Natural killer cell (primary cell): ENCODE results near the gene BMERB1. TPM values are rescaled to one million over a fixed set of nuclear protein-coding genes. Genes with fewer than 3 reads are reported as not detected.

Experiments used
- ATAC-seq, 3 donors: fragments of 150-1000 bp in 2 of 3; fragments of 200-7000 bp in 1 of 3; cut with Tn5 transposase; 1 replicate in 1 of 3; 2 replicates in 2 of 3; pipeline ENCODE4 v1.10.0; 2021; ENCODE audit warnings: mild to moderate bottlenecking in 2 of 3, moderate library complexity in 2 of 3
- DNase-seq, 2 donors: peaks; one replicate each; pipeline versions ENCODE4 v3.0.0 to v3.0.0-alpha.2; 2013 to 2021; ENCODE audit warnings: mixed read lengths in 1 of 2
- H3K27ac ChIP-seq: one replicate; pipeline ENCODE4 v1.5.1; 2013; ENCODE audit warnings: mild to moderate bottlenecking, low read length
- H3K27me3 ChIP-seq: one replicate; pipeline ENCODE4 v1.6.1; 2013; ENCODE audit warnings: low read length; ENCODE audit not compliant: control insufficient read depth, insufficient read depth
- H3K36me3 ChIP-seq: one replicate; pipeline ENCODE4 v1.6.1; 2013; ENCODE audit warnings: low read length; ENCODE audit not compliant: control insufficient read depth, insufficient read depth
- H3K4me1 ChIP-seq: one replicate; pipeline ENCODE4 v1.6.1; 2013; ENCODE audit warnings: low read length; ENCODE audit not compliant: control insufficient read depth, insufficient read depth
- H3K4me3 ChIP-seq: one replicate; pipeline ENCODE4 v1.5.1; 2013; ENCODE audit warnings: low read length
- H3K9me3 ChIP-seq: one replicate; pipeline ENCODE4 v1.6.1; 2013; ENCODE audit warnings: low read length; ENCODE audit not compliant: control insufficient read depth, insufficient read depth
- H3K27ac Mint-ChIP-seq, 2 donors: one replicate each; pipeline ENCODE4 v1.8.0; 2022; ENCODE audit warnings: mild to moderate bottlenecking in 2 of 2, mixed read lengths in 2 of 2, moderate library complexity in 1 of 2
- H3K27me3 Mint-ChIP-seq, 2 donors: one replicate each; pipeline ENCODE4 v1.8.0; 2022; ENCODE audit warnings: low read depth in 2 of 2, mixed read lengths in 2 of 2
- H3K36me3 Mint-ChIP-seq: one replicate; pipeline ENCODE4 v1.8.0; 2022; ENCODE audit warnings: mixed read lengths
- H3K4me1 Mint-ChIP-seq, 2 donors: one replicate each; pipeline ENCODE4 v1.8.0; 2022; ENCODE audit warnings: mixed read lengths in 2 of 2
- H3K4me3 Mint-ChIP-seq: one replicate; pipeline ENCODE4 v1.8.0; 2022; ENCODE audit warnings: mild to moderate bottlenecking, moderate library complexity, mixed read lengths
- H3K9me3 Mint-ChIP-seq, 2 donors: one replicate each; pipeline ENCODE4 v1.8.0; 2022; ENCODE audit warnings: mixed read lengths in 2 of 2
- CTCF ChIP-seq: fragments of 200-600 bp; IDR thresholded peaks from one replicate; pipeline ENCODE4 v1.8.0; 2022; ENCODE audit warnings: antibody characterized with exemption
- WGBS: methylation state at CpG from one replicate; pipeline ENCODE4 v1.1.7; 2013; ENCODE audit warnings: missing lambda C conversion rate; ENCODE audit not compliant: insufficient coverage; 5-methylcytosine and 5-hydroxymethylcytosine counted together
- intact Hi-C: fragments of 100-400 bp; cut with micrococcal nuclease; formaldehyde crosslinking; loops from one replicate; pipeline ENCODE4 v1.14.2; 2022
- total RNA-seq, 4 donors: library from RNA; stranded (reverse); fragments of 120-200 nt in 1 of 4; gene quantifications; one replicate each; pipeline versions ENCODE4 v1.2.3 to v1.2.4, GENCODE V29; 2013 to 2022

Gene BMERB1
- total RNA-seq, 3 donors from 2014 or later (not counting 1 experiment from before 2014, with no cell fraction given): 3.7 to 6.7 (median 4.5) TPM

- no peak for DNase-seq
- 75% methylated on average over 2 of the region's 5 CpGs for WGBS
- Mint-ChIP-seq H3K4me1 (peaks cover 0 to 4% of the 10 kb centered on the region in 2 donors), H3K4me3 (no peak overlapping the region), H3K36me3 (no peaks in the 10 kb centered on the region), H3K27me3 (no peaks in the 10 kb centered on the region), H3K9me3 (no peaks in the 10 kb centered on the region), H3K27ac (no peak overlapping the region)
- H3K9me3 ChIP-seq: no peaks in the 10 kb centered on the region
- intact Hi-C loops: no loop called here
- no peak overlapping the region for H3K4me3 ChIP-seq
- H3K36me3 ChIP-seq: no peaks in the 10 kb centered on the region
- H3K27me3 ChIP-seq: no peaks in the 10 kb centered on the region
- no peaks in the 10 kb centered on the region for H3K4me1 ChIP-seq
- no peak for ATAC-seq
- TF ChIP-seq CTCF: no peak
- no peak overlapping the region for H3K27ac ChIP-seq
These were observed 121.7 kb downstream of the BMERB1 start for GRCh38 chr16:15556130-15556529.

- no peaks in the 10 kb centered on the region for H3K27me3 ChIP-seq
- TF ChIP-seq CTCF: no peak
- Mint-ChIP-seq H3K4me3 (no peak overlapping the region), H3K9me3 (no peaks in the 10 kb centered on the region), H3K4me1 (no peaks in the 10 kb centered on the region), H3K27me3 (no peaks in the 10 kb centered on the region), H3K27ac (no peak overlapping the region), H3K36me3 (no peaks in the 10 kb centered on the region)
- H3K36me3 ChIP-seq: no peaks in the 10 kb centered on the region
- no peak for ATAC-seq
- no peaks in the 10 kb centered on the region for H3K9me3 ChIP-seq
- DNase-seq: no peak
- WGBS: 97% methylated on average over 6 of the region's 6 CpGs
- no peaks in the 10 kb centered on the region for H3K4me1 ChIP-seq
- intact Hi-C loops: no loop called here
- no peak overlapping the region for H3K27ac ChIP-seq
- H3K4me3 ChIP-seq: no peak overlapping the region
These were observed 122.9 kb downstream of the BMERB1 start for GRCh38 chr16:15557258-15557657.

- Mint-ChIP-seq H3K36me3 (no peaks in the 10 kb centered on the region), H3K27ac (no peak overlapping the region), H3K4me3 (no peak overlapping the region), H3K9me3 (no peaks in the 10 kb centered on the region), H3K27me3 (no peaks in the 10 kb centered on the region), H3K4me1 (peaks cover 9% of the 10 kb centered on the region in 2 donors)
- ATAC-seq: no peak
- intact Hi-C loops: no loop called here
- Histone ChIP-seq H3K9me3 (peaks cover 3% of the 10 kb centered on the region), H3K4me3 (no peak overlapping the region), H3K27ac (no peak overlapping the region), H3K36me3 (no peaks in the 10 kb centered on the region), H3K27me3 (no peaks in the 10 kb centered on the region), H3K4me1 (peaks cover 2% of the 10 kb centered on the region)
- no peak for DNase-seq
- TF ChIP-seq CTCF: no peak
- 96% methylated on average over 4 of the region's 4 CpGs for WGBS
These were observed 124.8 kb downstream of the BMERB1 start for GRCh38 chr16:15559176-15559575.

- H3K4me1 ChIP-seq: peaks cover 2% of the 10 kb centered on the region
- 95% methylated on average over 6 of the region's 7 CpGs for WGBS
- intact Hi-C loops: no loop called here
- H3K4me3 ChIP-seq: no peak overlapping the region
- H3K4me3 Mint-ChIP-seq: no peak overlapping the region
- H3K9me3 ChIP-seq: peaks cover 3% of the 10 kb centered on the region
- H3K27me3 ChIP-seq: no peaks in the 10 kb centered on the region
- no peaks in the 10 kb centered on the region for H3K27me3 Mint-ChIP-seq
- DNase-seq (no peak), ATAC-seq (no peak)
- no peak overlapping the region for H3K27ac Mint-ChIP-seq
- H3K27ac ChIP-seq: no peak overlapping the region
- no peaks in the 10 kb centered on the region for H3K9me3 Mint-ChIP-seq
- no peaks in the 10 kb centered on the region for H3K36me3 Mint-ChIP-seq
- peaks cover 9% of the 10 kb centered on the region in 2 donors for H3K4me1 Mint-ChIP-seq
- no peak for TF ChIP-seq CTCF
- H3K36me3 ChIP-seq: no peaks in the 10 kb centered on the region
These were observed 130.4 kb downstream of the BMERB1 start for GRCh38 chr16:15564604-15565339.
